HG03159 (cell line): ENCODE measurements around the gene RBM5.

Experiments
- ATAC-seq: cut with Tn5 transposase; IDR thresholded peaks from one replicate; pipeline ENCODE4 v1.9.1; 2021; ENCODE audit warnings: mild to moderate bottlenecking, moderate library complexity; ENCODE audit not compliant: unreplicated experiment

RBM5 gene

DNA sequence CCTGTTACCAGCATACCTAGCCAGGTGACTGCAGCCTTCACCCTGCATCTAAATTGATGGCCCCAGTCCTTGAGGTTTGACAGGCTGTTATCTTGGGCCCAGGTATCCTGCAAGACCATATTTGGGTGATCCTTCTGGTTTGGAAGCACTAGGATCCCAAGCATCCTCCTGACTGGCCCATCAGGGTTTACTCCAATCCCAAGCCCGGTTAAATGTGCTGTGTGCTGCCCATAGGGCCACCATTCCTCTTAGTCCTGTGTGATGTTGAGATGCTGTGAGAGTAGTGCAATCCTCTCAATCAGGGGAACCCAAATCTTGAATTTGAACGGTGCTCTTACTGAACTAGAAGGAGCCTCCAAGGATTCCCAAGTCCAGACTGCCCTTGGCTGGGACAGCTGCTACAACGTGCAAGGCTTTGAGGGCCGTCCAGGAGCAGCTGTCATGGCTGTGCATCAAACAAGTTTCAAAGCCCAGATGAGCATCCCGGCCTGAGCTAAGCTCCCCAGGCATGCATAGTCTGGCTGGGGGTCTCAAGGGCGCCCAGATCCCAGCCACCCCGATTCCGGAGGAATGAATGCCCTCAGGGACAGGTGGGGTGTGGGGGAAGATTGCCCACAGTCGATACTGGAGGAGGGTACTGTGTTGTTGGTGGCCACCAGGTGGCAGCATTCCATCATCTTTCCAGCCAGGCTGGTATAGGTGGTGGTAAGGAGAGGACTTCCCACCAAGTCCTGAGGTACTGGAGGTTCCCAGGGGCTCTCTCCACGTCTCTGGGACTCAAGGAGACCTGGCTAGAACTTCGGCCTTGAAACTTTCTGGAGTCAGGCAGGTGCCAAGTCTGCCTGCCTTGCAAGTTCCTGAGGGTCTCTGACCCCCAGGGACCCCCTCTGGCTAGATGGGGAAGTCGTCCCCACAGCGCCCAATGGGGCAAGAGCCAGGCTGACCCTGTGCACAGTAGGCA, 32.6 kb downstream of the RBM5 start:
- ATAC-seq, result no peak

GRCh38 chr3:50122071-50122470, 33.4 kb downstream of the RBM5 start:
- no peak for ATAC-seq

DNA sequence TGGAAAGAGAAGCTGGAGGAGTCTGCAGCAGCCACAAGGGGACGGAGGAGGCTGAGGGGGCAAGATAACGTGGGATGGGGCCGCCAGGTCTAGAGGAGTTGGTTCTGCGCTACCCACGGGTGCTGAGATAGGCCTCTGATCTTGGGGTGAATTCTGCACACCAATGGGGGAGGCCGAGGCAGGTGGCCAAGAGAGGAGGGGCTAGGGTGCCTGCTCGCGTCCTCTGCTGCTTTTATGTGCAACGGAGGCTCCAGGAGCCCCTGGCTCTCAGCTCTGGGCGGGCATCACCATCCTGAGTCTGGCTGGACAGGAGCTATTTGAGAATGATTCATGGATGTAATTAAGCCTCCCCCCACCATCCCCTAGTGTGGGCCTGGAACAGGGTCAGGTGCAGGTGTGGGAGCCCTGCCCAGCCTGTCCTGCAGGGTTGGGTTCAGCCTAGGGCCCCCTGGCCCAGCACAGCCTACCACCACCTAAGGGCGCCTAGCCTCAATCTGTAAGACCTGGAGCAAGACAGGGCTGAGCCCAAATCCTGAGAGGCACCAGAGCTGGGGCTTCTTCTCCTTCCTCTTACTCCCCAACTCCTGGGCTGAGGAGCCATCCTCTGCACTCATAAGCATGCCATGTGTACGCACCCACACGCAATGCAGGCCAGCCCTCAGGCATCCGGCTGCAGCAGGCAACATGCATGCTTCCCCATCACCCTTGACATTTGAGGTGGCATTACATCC, 34.1 kb downstream of the RBM5 start:
- ATAC-seq, result no peak

DNA sequence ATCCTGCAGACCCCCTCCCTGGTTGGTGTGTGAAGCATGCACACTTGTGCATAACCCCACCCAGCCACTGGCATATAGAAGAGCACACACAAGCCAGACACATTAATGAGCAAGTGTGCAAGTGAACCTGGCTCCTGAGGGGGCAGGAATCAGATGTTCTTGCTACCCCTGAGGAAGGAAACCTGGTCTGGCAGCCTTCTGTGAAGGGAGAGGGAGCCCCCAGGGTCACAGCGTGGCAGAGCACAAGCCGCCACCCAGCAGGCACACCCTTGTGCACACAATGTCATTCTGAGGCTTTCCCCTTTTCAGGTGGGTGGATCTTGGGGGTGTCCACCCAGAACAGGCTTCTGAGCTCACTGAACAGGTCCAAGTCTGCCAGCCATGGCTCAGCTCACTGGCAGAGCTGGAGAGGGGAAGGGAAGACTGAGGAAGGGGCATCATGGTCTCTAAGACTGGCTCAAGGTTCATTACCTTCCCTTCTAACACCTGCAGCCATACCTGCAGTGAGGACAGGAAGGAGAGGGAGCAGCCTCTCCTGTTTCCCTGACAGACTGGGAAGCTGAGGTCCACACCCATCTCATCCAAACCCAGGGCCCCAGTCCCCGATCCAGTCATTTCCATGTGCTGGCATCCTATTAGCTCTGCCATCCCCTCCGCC, 34.8 kb downstream of the RBM5 start:
- no peak for ATAC-seq

DNA sequence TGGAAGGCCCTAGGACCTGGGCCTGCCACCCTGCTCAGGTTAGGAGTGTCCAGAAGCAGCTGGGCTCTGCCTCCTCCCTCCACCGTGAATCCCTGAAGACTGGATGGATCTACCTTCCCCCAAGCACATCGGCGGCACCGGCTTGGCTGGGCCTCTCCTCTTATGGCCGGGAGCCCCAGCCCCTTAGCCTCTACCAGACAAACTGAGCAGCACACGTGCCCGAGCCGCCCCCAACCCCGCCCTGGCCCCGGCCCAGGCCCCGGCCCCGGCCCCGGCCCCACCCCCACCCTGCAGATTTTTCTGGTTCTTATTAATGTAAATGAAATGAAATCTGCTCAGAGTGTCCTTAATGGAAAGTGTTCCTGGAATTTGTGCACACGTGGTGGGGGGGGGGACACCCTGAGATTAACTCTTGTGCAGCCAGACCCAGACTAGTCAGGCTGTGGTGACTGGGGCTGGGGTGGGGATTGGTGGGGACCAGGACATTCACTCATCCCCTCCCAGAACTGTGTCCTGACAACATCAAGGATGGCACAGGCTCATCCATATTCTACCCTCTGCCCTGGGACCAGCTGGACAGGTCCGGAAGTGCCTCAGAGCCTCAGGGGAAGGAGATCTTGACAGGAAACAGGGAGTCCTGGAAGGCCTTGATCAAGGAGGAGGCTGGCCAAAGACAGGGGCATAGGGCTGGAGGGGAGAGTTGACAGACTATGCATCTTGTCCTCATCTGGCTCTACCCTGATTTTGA, 35.5 kb downstream of the RBM5 start:
- no peak for ATAC-seq

DNA sequence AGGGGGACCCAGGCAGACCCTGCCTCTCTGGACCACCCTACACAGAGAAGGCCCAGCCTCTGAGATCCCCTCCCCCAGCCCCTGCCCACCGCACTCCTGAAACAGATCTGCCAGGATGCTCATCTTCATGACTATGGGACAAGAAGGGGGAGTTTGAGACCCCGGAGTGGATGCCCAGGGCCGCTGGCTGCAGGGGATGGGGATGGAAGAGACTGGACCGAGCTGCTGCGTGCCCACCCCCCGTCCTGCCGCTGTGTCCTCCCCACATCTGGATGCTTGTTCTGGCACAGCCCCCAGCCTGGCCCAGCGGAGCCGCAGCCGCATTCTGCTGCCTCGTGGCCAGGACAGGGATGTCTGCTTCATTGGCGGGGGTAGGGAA, 36.1 kb downstream of the RBM5 start:
- no peak for ATAC-seq

GRCh38 chr3:50125541-50126286, 37.0 kb downstream of the RBM5 start:
- ATAC-seq, result no peak

GRCh38 chr3:50126287-50127211, 37.8 kb downstream of the RBM5 start:
- no peak for ATAC-seq

DNA sequence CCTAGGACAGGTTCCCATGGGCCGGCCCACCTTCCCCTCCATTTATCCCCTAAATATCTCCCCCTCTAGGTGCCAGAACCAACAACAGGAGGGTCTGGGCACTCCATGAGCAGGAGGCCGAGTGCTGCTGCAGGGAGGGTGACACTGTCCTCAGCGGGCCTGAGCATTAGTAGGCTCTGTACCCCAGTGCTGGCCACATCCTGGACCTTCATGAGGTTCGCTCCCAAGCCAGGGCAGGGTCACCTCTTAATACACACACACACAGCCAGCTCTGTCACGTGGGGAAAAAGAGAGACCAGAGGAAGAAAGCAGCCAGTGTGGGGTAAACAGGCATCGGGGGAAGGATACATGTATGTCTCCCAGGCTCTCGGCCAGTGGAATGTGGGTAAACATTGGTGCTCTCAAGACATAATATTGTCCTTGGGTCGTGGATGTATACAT, 38.6 kb downstream of the RBM5 start:
- no peak for ATAC-seq

DNA sequence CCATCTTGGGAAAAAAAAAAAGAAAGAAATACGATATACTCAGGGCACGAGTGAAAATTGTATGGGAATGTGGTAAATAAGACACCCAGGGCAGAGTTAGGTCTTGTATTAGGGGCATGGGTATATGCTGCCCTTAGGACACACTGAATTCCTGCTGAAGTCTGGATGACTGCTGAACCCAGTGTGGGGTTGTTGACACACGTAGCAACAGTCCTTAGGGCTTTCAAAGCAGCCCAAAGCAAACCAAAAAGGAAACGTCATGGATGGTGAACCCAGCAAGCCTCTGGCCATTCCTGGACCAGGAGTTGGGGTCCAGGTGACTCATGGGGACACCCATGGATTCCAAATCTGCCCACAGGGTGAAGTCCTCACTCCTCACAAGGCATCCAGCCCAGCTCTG, 39.3 kb downstream of the RBM5 start:
- ATAC-seq, result no peak

- ATAC-seq, result no peak
Observed at GRCh38 chr3:50130436-50130835, 41.7 kb downstream of the RBM5 start.

DNA sequence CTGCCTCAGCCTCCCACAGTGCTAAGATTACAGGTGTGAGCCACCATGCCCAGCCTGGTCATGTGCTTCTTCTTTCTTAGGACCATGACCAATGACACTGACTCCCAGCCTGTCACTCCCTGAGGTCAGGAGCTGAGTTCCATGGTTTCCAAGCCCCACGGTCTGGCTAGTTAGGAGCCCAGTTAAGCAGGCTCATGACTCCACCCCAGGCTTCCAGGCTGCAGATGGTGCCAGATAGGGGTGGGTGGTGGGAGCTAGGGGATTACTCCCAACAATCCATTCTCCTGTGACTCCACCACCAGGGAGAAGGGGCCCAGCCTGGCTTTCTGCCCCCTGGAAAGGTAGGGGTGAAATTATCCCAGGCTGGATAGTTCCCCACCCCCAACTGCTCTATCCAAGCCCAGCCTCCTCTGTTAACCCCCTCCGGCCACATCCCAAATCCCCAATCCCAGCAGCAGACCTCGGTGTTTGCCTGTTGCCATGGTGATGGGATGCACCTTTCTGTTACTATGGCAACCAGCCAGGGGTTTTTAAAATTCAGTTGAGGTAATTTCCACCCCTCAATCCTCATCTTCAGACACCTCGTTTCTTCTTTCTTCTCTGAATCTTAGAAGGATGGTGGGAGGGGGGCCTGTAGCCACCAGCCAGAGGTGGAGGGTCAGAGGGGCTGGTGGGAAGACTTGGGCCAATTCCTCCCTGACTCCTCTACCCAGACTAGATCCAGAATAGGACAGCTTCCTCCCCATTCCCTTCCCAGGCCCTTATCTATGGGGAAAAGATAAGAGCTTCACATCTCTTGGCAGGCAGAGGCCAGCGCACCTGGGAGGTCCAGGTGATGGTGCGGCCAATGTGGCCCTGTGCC, 43.9 kb downstream of the RBM5 start:
- ATAC-seq, result no peak

DNA sequence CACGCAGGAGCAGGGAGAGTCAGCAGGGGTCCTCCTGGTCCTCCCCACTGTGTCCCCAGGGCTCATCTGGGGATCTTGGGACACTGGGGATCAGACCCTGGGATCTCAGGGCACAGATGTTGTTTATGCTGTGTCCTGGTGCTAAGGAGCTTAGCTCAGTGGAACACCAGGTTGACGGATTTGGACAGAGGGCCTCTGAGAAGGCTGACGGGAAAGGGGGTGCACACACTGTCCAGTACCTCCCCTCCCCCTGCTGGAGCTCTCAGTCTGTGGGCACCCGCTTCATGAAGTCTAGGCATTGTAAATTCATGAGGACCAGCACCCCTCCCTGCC, 44.5 kb downstream of the RBM5 start:
- ATAC-seq, result no peak

- no peak for ATAC-seq
Observed at GRCh38 chr3:50134367-50134766, 45.6 kb downstream of the RBM5 start.

GRCh38 chr3:50135964-50136363, 47.2 kb downstream of the RBM5 start:
- no peak for ATAC-seq

- no peak for ATAC-seq
Observed at GRCh38 chr3:50136714-50137405, 48.1 kb downstream of the RBM5 start.

DNA sequence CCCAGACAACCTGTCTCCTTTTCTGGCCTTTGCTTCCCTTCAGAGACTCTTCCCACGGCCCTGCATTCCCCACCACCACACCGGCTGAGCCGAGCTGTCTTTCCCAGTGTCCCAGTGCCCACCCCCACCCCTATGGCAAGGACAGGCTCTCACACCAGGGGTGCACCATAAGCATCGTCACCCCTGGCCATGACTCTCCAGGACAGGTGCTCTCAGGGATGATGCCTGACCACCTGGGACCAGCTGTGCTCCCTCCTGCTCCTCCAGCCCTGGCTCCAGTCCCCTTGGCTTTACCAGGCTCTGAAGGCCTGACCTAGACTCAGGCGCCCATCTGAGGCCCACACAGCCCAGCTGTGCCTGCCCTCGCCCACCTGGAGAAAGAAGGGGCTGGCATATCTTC, 48.8 kb downstream of the RBM5 start:
- no peak for ATAC-seq
